SKM-1 (cell line): ENCODE results near the gene ATPAF2.

Experiments used
- DNase-seq: peaks from one replicate; lab custom pipeline; 2025; ENCODE audit not compliant: unreplicated experiment; lab: John Stamatoyannopoulos, UW

Gene ATPAF2

GRCh38 chr17:18038861-18039534, at the start of gene ATPAF2, which contains the start of gene GID4:
ATPAF2 (minus strand) TSS chr17:18039168; CDS start chr17:18039013, 155 bp downstream.
GID4 (plus strand) TSS chr17:18039408; CDS start chr17:18039465, 57 bp downstream.
- peak; percentile 96 for DNase-seq

- peak; percentile 79 for DNase-seq
Measured at GRCh38 chr17:18087610-18088491, 48.9 kb upstream of the ATPAF2 start, which contains the start of gene DRG2. DRG2 (plus strand) TSS chr17:18087948; CDS start chr17:18088024, 76 bp downstream.

GRCh38 chr17:18084256-18084655, 45.3 kb upstream of the ATPAF2 start:
- DNase-seq: no peak

GRCh38 chr17:18079543-18079942, 40.6 kb upstream of the ATPAF2 start:
- DNase-seq: no peak

- no peak for DNase-seq
Measured at GRCh38 chr17:18076936-18077335, 38.0 kb upstream of the ATPAF2 start.

- DNase-seq: no peak
Measured at GRCh38 chr17:18074566-18075272, 35.8 kb upstream of the ATPAF2 start.

- no peak for DNase-seq
Measured at GRCh38 chr17:18071751-18072150, 32.8 kb upstream of the ATPAF2 start.

GRCh38 chr17:18070861-18071340, 31.9 kb upstream of the ATPAF2 start:
- DNase-seq: no peak

GRCh38 chr17:18069101-18069500, 30.1 kb upstream of the ATPAF2 start:
- no peak for DNase-seq

- DNase-seq: no peak
Measured at GRCh38 chr17:18066866-18067265, 27.9 kb upstream of the ATPAF2 start.

- DNase-seq: no peak
Measured at GRCh38 chr17:18065546-18065945, 26.6 kb upstream of the ATPAF2 start.

- DNase-seq: no peak
Measured at GRCh38 chr17:18064053-18064452, 25.1 kb upstream of the ATPAF2 start.

- no peak for DNase-seq
Measured at GRCh38 chr17:18059283-18059682, 20.3 kb upstream of the ATPAF2 start.

- DNase-seq: no peak
Measured at GRCh38 chr17:18056214-18056613, 17.2 kb upstream of the ATPAF2 start.

- DNase-seq: no peak
Measured at GRCh38 chr17:18055597-18055996, 16.6 kb upstream of the ATPAF2 start.

- no peak for DNase-seq
Measured at GRCh38 chr17:18045691-18046350, 6.9 kb upstream of the ATPAF2 start.

GRCh38 chr17:18044609-18045008, 5.6 kb upstream of the ATPAF2 start:
- no peak for DNase-seq

GRCh38 chr17:18043491-18043890, 4.5 kb upstream of the ATPAF2 start:
- DNase-seq: no peak

- no peak for DNase-seq
Measured at GRCh38 chr17:18042983-18043382, 4.0 kb upstream of the ATPAF2 start.

- no peak for DNase-seq
Measured at GRCh38 chr17:18041776-18042175, 2.8 kb upstream of the ATPAF2 start.
